Measurements from ENCODE around the gene ABCC1.

DNA sequence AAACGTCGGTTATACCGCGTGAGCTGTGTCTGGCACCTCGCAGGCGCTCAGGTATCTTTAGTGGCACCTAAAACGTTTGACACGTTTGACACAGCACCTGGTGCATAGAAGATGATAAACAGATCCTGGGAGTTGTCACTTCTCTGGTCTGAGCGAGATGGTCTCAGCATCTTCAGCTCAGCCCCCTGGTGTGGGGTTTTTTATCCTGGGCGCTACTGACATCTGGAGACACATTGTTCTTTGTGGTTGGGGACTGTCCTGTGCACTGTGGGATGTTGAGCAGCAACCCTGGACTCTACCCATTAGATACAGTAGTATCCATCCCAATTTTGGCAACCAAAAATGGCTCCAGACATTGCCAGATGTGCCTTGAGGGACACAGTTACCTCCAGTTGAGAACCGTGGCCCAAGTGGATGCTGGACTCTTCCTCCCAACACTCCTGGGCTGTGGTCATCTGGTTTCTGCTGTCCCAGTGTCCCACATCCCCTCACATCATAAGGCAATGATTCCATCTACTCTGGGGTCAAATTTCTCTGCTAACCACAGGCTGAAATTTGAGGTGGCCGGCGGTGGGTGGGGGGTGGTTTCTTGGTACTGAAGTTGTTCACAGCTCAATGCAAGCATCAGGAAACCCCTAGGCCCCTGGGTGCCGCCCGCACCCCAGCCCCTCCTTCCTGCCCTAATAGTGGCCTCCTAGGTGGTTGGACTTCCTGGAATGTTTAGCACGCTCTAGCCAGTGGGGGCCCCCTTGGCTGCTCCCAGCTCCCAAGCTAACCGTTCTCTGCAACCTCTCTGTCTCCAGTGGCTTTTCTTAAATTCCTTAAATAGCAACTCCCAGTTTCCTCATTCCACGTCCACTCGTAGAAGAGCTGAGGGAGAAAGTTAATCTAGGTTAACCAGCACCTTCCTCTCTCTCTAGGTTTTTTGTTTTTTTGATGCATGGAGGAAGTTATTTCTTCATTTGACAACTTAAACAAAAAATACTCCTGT, 124.8 kb downstream of the ABCC1 start:
- TF ChIP-seq CTCF (conservative IDR thresholded peaks at IDR 0.05 in 1 of 2, IDR thresholded peaks at IDR 0.05 in 1 of 2; ENCODE audit: low read depth in 1 of 2, low read length in 2 of 2) (no peak), EZH2 (IDR thresholded peaks at IDR 0.05; ENCODE audit: low read length, missing control alignments) (no peak)
